Activated CD4-positive, alpha-beta T cell treated with anti-CD3 and anti-CD28 coated beads, Interleukin-2, Interleukin-6, amounts not matched to agents 100 ng/mL and 50 ng/mL, durations not matched to agents 16 hours and 8 hours (primary cell): ENCODE data around the gene DHRSX.
A peak's percentile ranks its signal among the peaks of the same experiment; 100 is the strongest.
"Not testable (repeated sequence)": the region's sequence is repeated elsewhere in the genome, so short reads cannot be mapped to it uniquely, and the experiment has no call there.

Source experiments
- DNase-seq: peaks from one replicate; pipeline ENCODE4 v3.0.0-alpha.2; 2020

Gene DHRSX

GRCh38 chrX:2500803-2501558 lies at the start of gene DHRSX, which contains the start of gene ZBED1:
TSS of gene DHRSX (minus strand) at chrX:2500976. CDS start at chrX:2500925, 51 bp downstream.
TSS of gene ZBED1 (minus strand) at chrX:2500976. CDS start at chrX:2490719, 10,257 bp downstream.
- peak; percentile 68 for DNase-seq

DNA sequence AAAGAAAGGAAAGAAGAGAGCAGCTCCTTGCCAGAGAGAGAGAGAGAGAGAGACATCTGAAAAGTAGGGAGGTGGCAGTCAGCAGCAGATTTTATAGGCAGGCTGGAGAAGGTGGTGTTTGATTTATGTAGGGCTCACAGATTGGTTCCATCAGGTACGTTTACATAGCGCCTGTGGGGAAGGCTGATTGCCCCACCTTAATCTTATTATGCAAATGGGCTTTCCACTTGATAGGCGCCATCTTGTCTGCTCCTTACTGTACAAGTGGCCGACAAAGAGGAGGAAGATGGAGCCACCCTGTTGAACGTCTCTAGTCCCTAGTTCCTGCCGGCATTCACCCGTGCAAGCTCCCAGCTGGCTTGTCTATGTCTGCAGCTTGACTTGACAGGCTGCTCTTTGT lies 49.1 kb upstream of the DHRSX start:
- DNase-seq, result no peak

GRCh38 chrX:2548711-2549423 lies 48.1 kb upstream of the DHRSX start:
- DNase-seq, result no peak

- DNase-seq, result no peak
Measured at GRCh38 chrX:2547736-2548135, 47.0 kb upstream of the DHRSX start.

DNA sequence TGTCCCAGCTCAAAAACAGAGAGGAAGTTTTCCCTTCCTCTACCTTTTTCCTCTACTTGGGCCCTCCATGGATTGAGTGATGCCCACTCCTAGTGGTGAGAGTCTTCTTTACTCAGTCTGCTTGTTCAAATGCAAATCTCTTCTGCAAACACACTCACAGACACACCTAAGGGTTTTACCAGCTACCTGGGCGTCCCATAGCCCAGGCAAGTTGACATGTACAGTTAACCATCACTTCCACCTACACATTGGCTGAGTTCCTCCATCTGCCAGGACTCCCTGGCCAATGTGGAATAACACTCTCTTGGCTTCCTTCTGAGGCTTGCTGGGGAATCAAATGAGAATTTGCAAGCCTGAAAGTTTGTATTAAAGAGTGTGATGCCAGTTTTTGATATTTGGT lies 45.7 kb upstream of the DHRSX start:
- DNase-seq, result no peak

GRCh38 chrX:2545144-2545543 lies 44.4 kb upstream of the DHRSX start:
- DNase-seq, result no peak

DNA sequence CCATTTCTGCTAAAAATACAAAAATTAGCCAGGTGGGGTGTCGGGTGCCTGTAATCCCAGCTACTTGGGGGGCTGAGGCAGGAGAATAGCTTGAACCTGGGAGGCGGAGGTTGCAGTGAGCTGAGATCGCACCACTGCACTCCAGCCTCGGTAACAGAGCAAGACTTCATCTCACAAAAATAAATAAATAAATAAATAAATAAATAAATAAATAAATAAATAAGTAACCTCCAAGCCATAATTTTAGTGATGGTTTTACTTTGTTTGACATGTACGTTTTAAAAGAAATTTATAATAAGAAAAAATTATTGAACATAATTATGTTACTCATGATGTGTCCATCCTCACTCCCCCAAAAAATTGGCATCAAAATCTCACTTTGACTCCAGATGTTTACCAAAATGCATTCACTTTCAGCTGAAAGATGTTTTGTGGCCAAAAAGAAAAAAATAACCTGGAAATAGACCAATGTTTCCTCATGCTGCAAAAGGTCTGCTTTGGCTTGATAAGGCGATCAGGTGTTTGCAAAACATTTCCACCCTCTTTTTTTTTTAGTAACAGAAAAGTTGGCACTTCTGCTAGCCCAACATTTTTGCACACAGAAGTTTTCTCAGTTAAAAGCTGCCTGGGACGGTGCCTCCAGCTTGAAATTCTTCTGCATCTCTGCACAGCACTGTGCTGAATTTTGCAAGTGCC lies 42.2 kb upstream of the DHRSX start:
- DNase-seq, result no peak

DNA sequence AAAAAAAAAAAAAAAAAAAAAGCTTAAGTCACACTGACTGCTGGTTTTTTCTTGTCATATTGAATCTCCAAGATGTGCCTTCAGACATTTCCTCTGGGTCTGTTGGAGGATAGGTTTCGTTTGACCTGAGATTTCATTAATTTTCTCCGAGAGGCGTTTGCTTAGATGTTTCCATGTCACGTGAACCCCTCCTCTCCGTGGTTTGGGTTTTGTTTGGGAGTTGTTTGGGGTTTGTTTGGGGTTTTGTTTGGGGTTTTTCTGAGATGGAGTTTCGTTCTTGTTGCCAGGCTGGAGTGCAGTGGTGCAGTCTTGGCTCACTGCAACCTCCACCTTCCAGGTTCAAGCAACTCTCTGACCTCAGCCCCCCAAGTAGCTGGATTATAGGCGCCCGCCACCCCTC lies 40.8 kb upstream of the DHRSX start:
- no peak for DNase-seq

DNA sequence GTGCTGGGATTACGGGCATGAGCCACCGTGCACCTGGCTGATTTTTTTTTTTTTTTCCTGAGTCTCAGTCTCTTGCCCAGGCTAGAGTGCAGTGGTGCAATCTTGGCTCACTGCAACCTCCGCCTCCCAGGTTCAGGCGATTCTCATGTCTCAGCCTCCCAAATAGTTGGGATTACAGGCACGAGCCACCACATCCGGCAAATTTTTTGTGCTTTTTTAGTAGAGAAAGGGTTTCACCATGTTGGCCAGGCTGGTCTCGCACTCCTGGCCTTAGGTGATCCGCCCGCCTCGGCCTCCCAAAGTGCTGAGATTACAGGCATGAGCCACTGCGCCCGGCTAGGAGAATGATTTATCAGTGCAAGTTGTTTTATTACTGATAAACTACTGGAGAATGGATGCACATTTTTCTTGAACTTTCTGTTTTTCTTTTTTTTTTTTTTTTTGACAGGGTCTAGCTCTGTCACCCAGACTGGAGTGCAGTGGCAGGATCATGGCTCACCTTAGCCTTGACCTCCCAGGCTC lies 39.7 kb upstream of the DHRSX start:
- no peak for DNase-seq

GRCh38 chrX:2539586-2539985 lies 38.8 kb upstream of the DHRSX start:
- DNase-seq, result no peak

- DNase-seq, result no peak
Measured at GRCh38 chrX:2538031-2538757, 37.4 kb upstream of the DHRSX start.

DNA sequence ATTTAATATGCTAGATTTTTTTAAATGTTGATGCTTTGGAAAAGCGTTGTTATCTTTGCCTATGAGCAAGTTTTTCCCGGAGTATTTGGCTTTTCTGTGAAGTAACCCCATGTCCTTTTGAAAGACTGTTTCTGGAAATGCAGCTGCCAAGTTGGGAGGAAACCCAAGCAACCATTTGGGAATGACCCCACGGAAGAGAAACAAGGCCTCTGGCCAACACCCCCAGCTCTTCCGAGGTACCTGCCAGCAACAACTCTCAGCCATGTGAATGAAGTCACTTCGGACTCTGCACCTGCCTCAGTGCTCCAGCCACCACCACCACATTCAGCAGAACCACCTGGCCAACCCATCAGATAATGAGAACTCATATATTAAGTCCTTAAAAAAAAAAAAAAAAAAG lies 36.2 kb upstream of the DHRSX start:
- no peak for DNase-seq

- no peak for DNase-seq
Measured at GRCh38 chrX:2536141-2536540, 35.4 kb upstream of the DHRSX start.

DNA sequence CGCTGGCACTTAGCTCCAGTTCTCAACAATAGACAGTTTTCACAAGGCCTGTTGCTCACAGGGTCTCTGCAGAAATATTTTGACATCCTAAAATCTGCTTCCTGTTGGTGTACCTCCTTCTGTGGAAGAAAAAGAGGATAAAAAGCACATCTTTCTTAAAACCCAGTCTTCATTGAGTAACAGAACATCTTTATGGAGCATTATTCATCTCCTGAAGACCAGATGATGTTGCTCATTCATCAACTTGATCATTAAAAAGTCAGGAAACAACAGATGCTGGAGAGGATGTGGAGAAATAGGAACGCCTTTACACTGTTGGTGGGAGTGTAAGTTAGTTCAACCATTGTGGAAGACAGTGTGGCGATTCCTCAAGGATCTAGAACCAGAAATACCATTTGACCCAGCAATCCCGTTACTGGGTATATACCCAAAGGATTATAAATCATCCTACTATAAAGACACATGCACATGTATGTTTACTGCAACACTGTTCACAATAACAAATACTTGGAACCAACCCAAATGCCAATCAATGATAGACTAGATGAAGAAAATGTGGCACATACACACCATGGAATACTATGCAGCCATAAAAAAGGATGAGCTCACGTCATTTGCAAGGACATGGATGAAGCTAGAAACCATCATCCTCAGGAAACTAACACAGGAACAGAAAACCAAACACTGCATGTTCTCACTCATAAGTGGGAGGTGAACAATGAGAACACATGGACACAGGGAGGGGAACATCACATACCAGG lies 33.7 kb upstream of the DHRSX start:
- not testable (repeated sequence) for DNase-seq

DNA sequence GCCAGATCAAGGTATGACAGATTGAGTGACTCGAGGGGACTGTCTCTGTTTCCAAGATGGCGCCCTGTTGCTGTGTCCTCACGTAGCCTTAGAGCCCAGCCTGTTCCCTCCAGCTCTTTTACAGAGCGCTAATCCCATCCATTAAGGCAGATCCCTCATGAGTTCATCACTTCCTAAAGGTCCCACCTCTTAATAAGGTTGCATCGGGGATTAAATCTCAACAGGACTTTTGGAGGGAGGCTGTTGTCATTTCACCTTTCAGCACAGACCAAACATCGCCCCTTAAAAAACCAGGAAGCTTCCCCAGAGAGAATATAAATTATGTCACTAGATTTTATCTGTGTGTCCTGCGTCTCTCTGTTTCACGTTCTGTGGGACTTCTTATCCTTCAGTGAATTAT lies 32.6 kb upstream of the DHRSX start:
- DNase-seq, result no peak

DNA sequence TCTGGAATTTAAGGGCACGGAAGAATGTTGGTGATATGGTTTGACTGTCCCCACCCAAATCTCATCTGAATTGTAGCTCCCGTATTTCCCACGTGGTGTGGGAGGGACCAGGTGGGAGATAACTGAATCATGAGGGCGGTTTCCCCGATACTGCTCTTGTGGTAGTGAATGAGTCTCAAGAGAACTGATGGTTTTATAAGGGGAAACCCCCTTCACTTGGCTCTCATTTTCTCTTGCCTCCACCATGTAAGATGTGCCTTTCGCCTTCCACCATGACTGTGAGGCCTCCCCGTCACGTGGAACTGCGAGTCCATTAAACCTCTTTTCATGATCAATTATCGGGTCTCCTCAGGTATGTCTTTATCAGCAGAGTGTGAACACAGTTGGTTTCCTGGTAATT lies 25.6 kb upstream of the DHRSX start:
- DNase-seq, result no peak

DNA sequence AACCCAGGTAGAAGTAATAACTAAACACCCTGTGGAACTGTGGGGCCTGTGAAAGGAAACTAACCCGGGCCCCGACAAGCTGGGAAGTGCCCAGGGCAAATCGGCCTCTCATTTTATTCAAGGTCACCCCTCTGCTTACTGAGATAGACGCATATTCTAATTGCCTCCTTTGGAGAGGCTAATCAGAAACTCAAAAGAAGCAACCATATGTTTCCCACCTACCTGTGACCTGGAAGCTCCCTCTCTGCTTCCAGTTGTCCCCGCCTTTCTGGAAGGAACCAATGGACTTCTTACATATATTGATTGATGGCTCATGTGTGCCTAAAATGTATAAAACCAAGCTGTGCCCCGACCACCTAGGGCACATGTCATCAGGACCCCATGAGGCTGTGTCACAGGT lies 23.1 kb upstream of the DHRSX start:
- DNase-seq, result no peak

DNA sequence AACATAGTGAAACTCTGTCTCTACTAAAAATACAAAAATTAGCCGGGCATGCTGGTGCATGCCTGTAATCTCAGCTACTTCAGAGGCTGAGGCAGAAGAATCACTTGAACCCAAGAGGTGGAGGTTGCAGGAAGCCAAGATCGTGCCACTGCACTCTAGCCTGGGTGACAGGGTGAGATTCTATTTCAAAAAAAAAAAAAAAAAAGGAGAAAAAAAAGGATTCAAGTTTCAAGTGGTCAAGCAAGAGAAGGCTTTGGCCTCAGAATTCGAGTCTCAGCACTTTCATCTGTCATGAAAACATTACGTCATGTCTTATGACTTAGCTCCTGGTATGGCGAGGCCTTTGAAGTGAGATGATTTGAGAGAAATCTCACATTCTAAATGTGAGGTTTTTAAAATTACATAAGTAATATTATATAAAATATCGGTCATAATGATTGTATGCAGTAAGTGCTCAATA lies 21.2 kb upstream of the DHRSX start:
- no peak for DNase-seq

DNA sequence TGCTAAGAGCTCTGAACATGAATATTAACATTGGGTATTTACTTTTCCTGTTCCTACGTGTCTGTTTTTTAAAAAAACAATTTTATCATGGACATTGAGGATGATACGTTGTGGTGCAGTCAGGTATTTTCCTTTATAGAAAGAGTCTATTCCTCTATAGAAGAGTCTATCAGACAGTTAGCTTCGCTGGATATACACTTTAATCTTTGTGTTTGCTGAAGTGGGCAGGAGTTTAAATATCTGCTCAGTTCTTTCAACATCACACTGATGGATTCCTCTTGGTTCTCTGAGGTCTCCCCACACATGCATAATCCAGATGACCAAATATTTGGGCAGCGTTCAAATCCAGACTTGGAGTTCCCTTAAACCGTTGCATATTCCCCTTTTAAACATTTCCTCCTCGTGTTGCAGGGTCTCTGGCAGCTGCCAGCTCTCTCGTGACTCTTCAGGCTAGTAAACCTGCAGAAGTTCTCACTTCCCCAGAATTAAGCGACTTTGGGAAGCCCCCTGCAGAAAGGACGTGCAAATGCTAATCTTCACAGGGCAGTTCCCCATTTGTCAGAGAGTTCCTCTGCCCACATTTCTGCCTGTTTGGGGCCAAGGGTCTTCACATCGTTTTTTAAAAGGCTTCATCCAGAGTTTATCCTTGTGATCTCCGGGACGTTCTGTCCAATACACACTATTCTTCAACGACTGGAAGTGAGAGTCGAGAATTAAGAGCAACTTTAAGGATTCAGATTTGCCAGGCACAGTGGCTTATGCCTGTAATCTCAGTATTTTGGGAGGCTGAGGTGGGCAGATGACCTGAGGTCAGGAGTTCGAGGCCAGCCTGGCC lies 20.5 kb upstream of the DHRSX start:
- no peak for DNase-seq

GRCh38 chrX:2520539-2520938 lies 19.8 kb upstream of the DHRSX start:
- DNase-seq, result no peak

GRCh38 chrX:2519638-2520037 lies 18.9 kb upstream of the DHRSX start:
- DNase-seq, result not testable (repeated sequence)
